Peyer's patch (tissue), 4 donors: Measurements from ENCODE around the gene IMMT. TPM values are rescaled to one million over a fixed set of nuclear protein-coding genes. Genes with fewer than 3 reads are reported as not detected.
"Not testable (repeated sequence)": the region's sequence is repeated elsewhere in the genome, so short reads cannot be mapped to it uniquely, and the experiment has no call there.

Experiments
- DNase-seq, 3 donors: peaks; one replicate each; pipeline ENCODE4 v3.0.0-alpha.2; 2017 to 2019
- H3K27ac ChIP-seq, 4 donors: fragments of 200-600 bp; sonication (generic); one replicate each; pipeline ENCODE4 v1.5.1; 2016 to 2019
- H3K27me3 ChIP-seq, 2 donors: fragments of 200-600 bp; sonication (generic); one replicate each; pipeline ENCODE4 v1.5.1; 2019
- H3K36me3 ChIP-seq, 3 donors: fragments of 200-600 bp; sonication (generic); one replicate each; pipeline ENCODE4 v1.5.1; 2016 to 2019
- H3K4me1 ChIP-seq, 4 donors: fragments of 200-600 bp; sonication (generic); one replicate each; pipeline ENCODE4 v1.5.1; 2016 to 2019
- H3K4me3 ChIP-seq, 4 donors: fragments of 200-600 bp; sonication (generic); 1 replicate in 3 of 4; 2 replicates in 1 of 4; pipeline ENCODE4 v1.5.1; 2016 to 2019; ENCODE audit warnings: mild to moderate bottlenecking in 1 of 4
- H3K9me3 ChIP-seq, 4 donors: fragments of 200-600 bp; sonication (generic); one replicate each; pipeline ENCODE4 v1.5.1; 2016 to 2019; ENCODE audit warnings: mild to moderate bottlenecking in 1 of 4
- POLR2A ChIP-seq, 2 donors: fragments of 450-650 bp; IDR thresholded peaks; one replicate each; pipeline ENCODE4 v1.5.1; 2017; ENCODE audit warnings: antibody characterized with exemption in 2 of 2, mild to moderate bottlenecking in 2 of 2, moderate library complexity in 2 of 2
- total RNA-seq, 4 donors: library from RNA; depleted of rRNA; stranded (reverse); fragments of >200 nt; gene quantifications; one replicate each; pipeline ENCODE4 v1.1.0, GENCODE V29; 2016
- TF ChIP-seq, protein P1 (sequence below), 6 experiments: fragments of 450-650 bp in 4 of 6; fragments of 200-600 bp in 2 of 6; sonication (generic) in 1 of 6; IDR thresholded peaks; one replicate each; pipeline ENCODE4 v1.5.1; 2017 to 2019; ENCODE audit warnings: antibody characterized with exemption in 6 of 6, mild to moderate bottlenecking in 3 of 6, moderate library complexity in 1 of 6

Gene IMMT
- 100 to 1,000 TPM in 1 of 4 donors, 10 to 100 TPM in 3; 53.8 to 126 (median 67.6) TPM for total RNA-seq

DNA sequence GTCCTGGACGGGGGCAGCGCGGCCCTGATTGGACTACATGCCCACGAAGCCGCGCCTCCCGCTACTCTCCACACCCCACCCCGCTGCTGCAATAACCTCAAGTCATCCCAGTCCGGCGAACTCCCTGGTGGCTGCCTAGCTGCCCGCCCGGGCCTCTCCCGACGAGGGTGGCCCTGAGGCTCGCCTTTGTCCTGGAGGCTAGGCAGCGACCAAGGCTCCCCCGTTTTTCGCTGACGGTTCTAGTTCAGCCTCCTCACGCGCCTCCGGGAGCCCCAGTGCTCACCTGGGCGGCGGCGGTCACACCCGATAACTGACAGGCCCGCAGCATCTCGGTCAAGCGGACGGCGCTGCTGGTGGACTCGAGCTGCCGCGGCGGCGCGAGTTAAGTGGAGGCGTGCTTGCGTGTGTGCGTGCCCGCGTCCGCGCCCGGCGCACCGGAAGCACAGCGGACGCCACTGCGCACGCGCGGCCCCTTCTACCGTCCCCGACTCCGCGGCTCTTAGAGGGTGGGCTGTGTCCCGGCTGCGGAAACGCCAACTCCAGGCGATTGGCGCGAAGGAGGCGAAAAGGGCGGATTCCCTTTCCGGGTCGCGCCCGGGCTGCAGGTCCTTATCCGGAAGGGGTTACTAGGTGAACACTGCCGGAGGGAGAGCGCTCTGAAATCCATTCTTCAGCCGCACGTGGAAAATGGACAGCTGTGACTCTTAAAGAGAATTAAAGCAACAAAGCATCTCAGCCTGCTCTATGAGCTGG, at the start of gene IMMT:
Gene IMMT, minus strand, starts transcription at position 408 of the 753 bp plus-strand sequence. Its CDS starts 80 bp downstream, at position 328.
- peak; percentile 85 to 96 (median 96) for DNase-seq
- H3K4me1 ChIP-seq, result peaks cover 0 to 21% (median 1%) of the 10 kb centered on the region in 4 donors
- H3K4me3 ChIP-seq, result peak within 1 kb of the TSS; percentile 72 to 99 (median 92)
- H3K36me3 ChIP-seq, result no peaks in the 10 kb centered on the region
- H3K9me3 ChIP-seq, result no peaks in the 10 kb centered on the region
- no peaks in the 10 kb centered on the region for H3K27me3 ChIP-seq
- H3K27ac ChIP-seq, result peak within 1 kb of the TSS; percentile 96 to 100 (median 100)
- TF ChIP-seq POLR2A (IDR thresholded peaks at IDR 0.05), result peak; percentile 87 to 95
- TF ChIP-seq, protein P1, sequence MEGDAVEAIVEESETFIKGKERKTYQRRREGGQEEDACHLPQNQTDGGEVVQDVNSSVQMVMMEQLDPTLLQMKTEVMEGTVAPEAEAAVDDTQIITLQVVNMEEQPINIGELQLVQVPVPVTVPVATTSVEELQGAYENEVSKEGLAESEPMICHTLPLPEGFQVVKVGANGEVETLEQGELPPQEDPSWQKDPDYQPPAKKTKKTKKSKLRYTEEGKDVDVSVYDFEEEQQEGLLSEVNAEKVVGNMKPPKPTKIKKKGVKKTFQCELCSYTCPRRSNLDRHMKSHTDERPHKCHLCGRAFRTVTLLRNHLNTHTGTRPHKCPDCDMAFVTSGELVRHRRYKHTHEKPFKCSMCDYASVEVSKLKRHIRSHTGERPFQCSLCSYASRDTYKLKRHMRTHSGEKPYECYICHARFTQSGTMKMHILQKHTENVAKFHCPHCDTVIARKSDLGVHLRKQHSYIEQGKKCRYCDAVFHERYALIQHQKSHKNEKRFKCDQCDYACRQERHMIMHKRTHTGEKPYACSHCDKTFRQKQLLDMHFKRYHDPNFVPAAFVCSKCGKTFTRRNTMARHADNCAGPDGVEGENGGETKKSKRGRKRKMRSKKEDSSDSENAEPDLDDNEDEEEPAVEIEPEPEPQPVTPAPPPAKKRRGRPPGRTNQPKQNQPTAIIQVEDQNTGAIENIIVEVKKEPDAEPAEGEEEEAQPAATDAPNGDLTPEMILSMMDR (IDR thresholded peaks at IDR 0.05), result peak in 2 of 6 experiments; percentile 3 to 10

DNA sequence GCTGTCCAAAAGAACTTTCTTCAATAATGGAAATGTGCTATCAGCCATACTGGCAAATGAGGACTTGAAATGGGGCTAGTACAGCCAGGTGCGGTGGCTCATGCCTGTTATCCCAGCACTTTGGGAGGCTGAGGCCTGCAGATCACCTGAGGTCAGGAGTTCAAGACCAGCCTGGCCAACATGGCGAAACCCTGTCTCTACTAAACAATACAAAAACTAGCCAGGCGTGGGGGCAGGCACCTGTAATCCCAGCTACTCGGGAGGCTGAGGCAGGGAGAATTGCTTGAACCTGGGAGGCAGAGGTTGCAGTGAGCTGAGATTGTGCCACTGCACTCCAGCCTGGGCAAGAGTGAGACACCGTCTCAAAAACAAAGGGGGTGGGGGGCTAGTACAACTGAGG, 49.5 kb upstream of the IMMT start:
- H3K27me3 ChIP-seq, H3K27ac ChIP-seq, H3K36me3 ChIP-seq, DNase-seq, H3K4me3 ChIP-seq, H3K9me3 ChIP-seq, H3K4me1 ChIP-seq: not testable (repeated sequence)

DNA sequence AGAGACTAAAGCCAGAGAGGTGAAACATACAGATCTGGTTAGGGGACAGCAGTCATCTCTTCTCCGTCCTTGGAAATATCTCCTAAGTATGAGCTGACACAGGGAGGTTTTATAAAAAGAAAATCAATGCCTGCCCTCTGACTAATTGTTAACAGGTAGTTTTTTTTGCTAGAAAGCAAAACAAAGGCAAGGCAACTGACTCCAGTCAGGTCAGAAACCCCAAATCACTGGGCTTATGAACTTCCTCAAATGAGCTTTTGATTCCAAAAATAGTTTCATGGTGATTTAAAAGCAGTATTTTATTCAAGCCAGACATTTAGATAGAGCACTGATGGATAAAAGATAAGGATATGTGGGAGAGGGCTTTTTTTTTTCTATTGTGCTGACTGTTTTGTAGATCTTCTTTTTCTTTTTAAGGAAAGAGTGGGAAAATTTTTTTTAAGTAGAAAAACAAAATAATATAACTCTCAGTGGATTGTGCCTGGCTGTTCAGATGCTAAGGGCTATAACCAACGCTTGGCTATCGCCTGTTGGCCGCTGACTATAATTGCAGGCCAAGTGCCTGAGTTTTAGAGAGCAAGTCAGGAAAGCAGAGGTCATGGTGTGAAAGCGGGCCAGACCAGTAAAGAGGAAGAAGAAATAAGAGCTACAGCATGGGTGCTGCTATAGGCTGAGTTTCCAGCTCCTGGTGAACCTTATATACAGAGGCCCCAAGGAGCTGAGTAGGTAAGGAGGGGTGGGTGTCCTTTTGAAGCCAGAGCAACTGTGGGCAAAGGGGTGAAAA, 48.9 kb upstream of the IMMT start:
- no peak for DNase-seq
- Histone ChIP-seq H3K36me3 (no peaks in the 10 kb centered on the region), H3K9me3 (no peaks in the 10 kb centered on the region), H3K4me1 (peaks cover 0 to 9% (median 0%) of the 10 kb centered on the region in 4 donors), H3K4me3 (no peak overlapping the region), H3K27me3 (no peaks in the 10 kb centered on the region), H3K27ac (peak overlapping the region in 1 of 4 donors; percentile 29)
- TF ChIP-seq, protein P1 (IDR thresholded peaks at IDR 0.05), result no peak
- TF ChIP-seq POLR2A (IDR thresholded peaks at IDR 0.05), result no peak

DNA sequence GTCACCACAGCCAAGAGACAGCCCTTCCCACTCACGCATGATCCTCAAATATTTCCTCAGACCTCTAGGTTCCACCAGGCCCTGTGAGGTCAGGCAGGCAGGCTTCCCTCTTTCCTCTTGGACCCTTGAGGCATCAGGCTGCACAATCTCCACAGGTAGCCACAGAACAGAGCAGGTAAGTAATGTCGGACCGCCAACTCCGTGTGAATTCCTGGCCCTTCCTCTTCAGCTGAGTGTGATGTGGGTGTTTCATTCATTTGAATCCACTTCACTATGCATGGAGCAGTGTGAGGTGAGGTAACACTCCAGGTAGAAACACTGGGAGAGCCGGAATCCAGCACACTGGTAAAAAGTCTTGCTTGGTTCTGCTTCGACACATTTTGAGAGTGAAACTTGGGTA, 48.0 kb upstream of the IMMT start:
- no peak for DNase-seq
- no peaks in the 10 kb centered on the region for H3K9me3 ChIP-seq
- no peak overlapping the region for H3K27ac ChIP-seq
- H3K4me3 ChIP-seq, result no peak overlapping the region
- peaks cover 0 to 9% (median 0%) of the 10 kb centered on the region in 4 donors for H3K4me1 ChIP-seq
- TF ChIP-seq, protein P1 (IDR thresholded peaks at IDR 0.05), result no peak
- no peak for TF ChIP-seq POLR2A (IDR thresholded peaks at IDR 0.05)
- H3K36me3 ChIP-seq, result no peaks in the 10 kb centered on the region
- no peaks in the 10 kb centered on the region for H3K27me3 ChIP-seq

DNA sequence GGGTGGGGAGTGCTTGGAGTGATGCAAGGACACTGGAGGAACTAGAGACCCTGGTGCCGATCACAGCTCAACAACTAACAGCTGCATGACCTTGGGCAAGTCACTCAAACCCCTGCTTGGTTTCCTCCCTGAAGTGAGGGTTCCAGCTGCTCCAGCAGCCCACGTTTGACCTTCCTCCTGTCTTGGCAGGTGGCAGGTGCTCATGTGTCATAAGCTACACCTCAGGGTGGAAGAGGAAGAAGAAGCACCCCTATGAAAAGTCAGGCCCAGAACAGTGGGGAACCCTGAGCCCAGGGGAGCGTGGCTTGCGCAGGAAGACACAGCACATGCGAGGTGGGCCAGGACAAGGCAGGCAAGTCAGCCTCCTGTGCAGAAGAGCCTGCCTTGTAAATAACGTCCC, 46.3 kb upstream of the IMMT start:
- Histone ChIP-seq H3K27ac (peak overlapping the region in 1 of 4 donors; percentile 42), H3K4me1 (peaks cover 0 to 9% (median 0%) of the 10 kb centered on the region in 4 donors), H3K27me3 (no peaks in the 10 kb centered on the region), H3K4me3 (no peak overlapping the region), H3K36me3 (no peaks in the 10 kb centered on the region), H3K9me3 (no peaks in the 10 kb centered on the region)
- TF ChIP-seq POLR2A (IDR thresholded peaks at IDR 0.05), result no peak
- TF ChIP-seq, protein P1 (IDR thresholded peaks at IDR 0.05), result no peak
- peak in 2 of 3 donors; percentile 64 for DNase-seq

DNA sequence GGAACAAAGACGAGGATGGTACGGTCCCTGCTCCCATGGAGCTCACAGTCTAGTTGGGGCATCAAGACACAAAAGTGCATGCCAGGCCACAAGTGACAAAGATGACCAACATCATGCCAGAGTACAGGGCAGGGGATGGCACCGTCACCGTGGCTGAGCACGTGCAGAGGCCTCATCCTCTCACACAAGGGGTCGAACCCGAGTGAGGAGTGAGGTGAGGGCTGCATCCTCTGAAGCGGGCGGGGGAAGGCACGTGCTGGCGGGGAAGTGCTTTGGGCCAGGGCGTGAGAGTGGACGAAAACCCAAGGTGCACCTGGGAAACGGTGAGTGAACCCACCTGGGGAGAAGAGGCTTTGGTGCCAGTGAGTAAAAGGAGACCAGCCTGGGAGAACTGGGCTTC, 45.0 kb upstream of the IMMT start:
- no peaks in the 10 kb centered on the region for H3K36me3 ChIP-seq
- no peak overlapping the region for H3K27ac ChIP-seq
- DNase-seq, result no peak
- TF ChIP-seq, protein P1 (IDR thresholded peaks at IDR 0.05), result no peak
- TF ChIP-seq POLR2A (IDR thresholded peaks at IDR 0.05), result no peak
- H3K9me3 ChIP-seq, result no peaks in the 10 kb centered on the region
- no peaks in the 10 kb centered on the region for H3K27me3 ChIP-seq
- H3K4me3 ChIP-seq, result no peak overlapping the region
- H3K4me1 ChIP-seq, result peaks cover 0 to 9% (median 0%) of the 10 kb centered on the region in 4 donors
